GM12878 (cell line): ENCODE measurements around the gene CLTRN. TPM values are rescaled to one million over a fixed set of nuclear protein-coding genes. Genes with fewer than 3 reads are reported as not detected.
A peak's percentile ranks its signal among the peaks of the same experiment; 100 is the strongest.

Source experiments
- BMI1 ChIP-seq: fragments of 450-650 bp; IDR thresholded peaks from 2 replicates; pipeline ENCODE4 v1.6.1; 2016; ENCODE audit warnings: mild to moderate bottlenecking, moderate library complexity, borderline replicate concordance
- CBX5 ChIP-seq: sonication (generic); IDR thresholded peaks from 2 replicates; pipeline ENCODE4 v1.6.1; 2016; ENCODE audit warnings: low read depth, moderate library complexity, mild to moderate bottlenecking, inconsistent platforms
- CEBPB ChIP-seq, 2 experiments: fragments of 150-350 bp in 1 of 2; IDR thresholded peaks; 2 replicates each; pipeline ENCODE4 v1.6.1; 2012 to 2014; ENCODE audit warnings: low read depth in 2 of 2, low read length in 2 of 2, borderline replicate concordance in 1 of 2, inconsistent platforms in 1 of 2
- CREB1 ChIP-seq: IDR thresholded peaks from 2 replicates; pipeline ENCODE4 v1.6.1; 2012; ENCODE audit warnings: low read depth, mild to moderate bottlenecking, inconsistent platforms
- ESRRA ChIP-seq: IDR thresholded peaks from 2 replicates; pipeline ENCODE4 v1.6.1; 2012; ENCODE audit warnings: mild to moderate bottlenecking, low read length, improper control_type of control experiment
- GATAD2B ChIP-seq: fragments of 450-650 bp; conservative IDR thresholded peaks from 2 replicates; pipeline ENCODE4 v1.6.1; 2017; ENCODE audit warnings: low read depth, mild to moderate bottlenecking, moderate library complexity
- LARP7 ChIP-seq: fragments of 450-650 bp; IDR thresholded peaks from 2 replicates; pipeline ENCODE4 v1.6.1; 2017; ENCODE audit warnings: mild to moderate bottlenecking
- MTA3 ChIP-seq: IDR thresholded peaks from 2 replicates; pipeline ENCODE4 v1.6.1; 2012; ENCODE audit warnings: low read length, inconsistent platforms, borderline replicate concordance
- MYB ChIP-seq: fragments of 150-350 bp; IDR thresholded peaks from 2 replicates; pipeline ENCODE4 v1.6.1; 2014; ENCODE audit warnings: mild to moderate bottlenecking, low read depth, low read length, borderline replicate concordance
- NFXL1 ChIP-seq: fragments of 450-650 bp; IDR thresholded peaks from 2 replicates; pipeline ENCODE4 v1.6.1; 2017; ENCODE audit warnings: antibody characterized with exemption, mild to moderate bottlenecking, borderline replicate concordance
- RFX5 ChIP-seq: IDR thresholded peaks from 2 replicates; pipeline ENCODE4 v1.6.1; 2011; ENCODE audit warnings: low read depth, low read length, improper control_type of control experiment
- SIX5 ChIP-seq: IDR thresholded peaks from 2 replicates; pipeline ENCODE4 v1.6.1; 2011; ENCODE audit warnings: mild to moderate bottlenecking, low read depth, low read length, moderate library complexity; ENCODE audit not compliant: severe bottlenecking
- SP1 ChIP-seq: IDR thresholded peaks from one replicate; pipeline ENCODE4 v1.6.1; 2011; ENCODE audit warnings: low read depth, low read length
- SREBF2 ChIP-seq: IDR thresholded peaks from 2 replicates; pipeline ENCODE4 v1.6.1; 2012; ENCODE audit warnings: mild to moderate bottlenecking, low read length
- TCF3 ChIP-seq: IDR thresholded peaks from 2 replicates; pipeline ENCODE4 v1.6.1; 2012; ENCODE audit warnings: low read depth, mild to moderate bottlenecking, low read length, borderline replicate concordance; ENCODE audit not compliant: insufficient read depth
- ZNF622 ChIP-seq: fragments of 450-650 bp; IDR thresholded peaks from 2 replicates; pipeline ENCODE4 v1.6.1; 2017; ENCODE audit warnings: mild to moderate bottlenecking, inconsistent platforms
- ZSCAN29 ChIP-seq: fragments of 450-650 bp; IDR thresholded peaks from 2 replicates; pipeline ENCODE4 v1.6.1; 2017; ENCODE audit warnings: mild to moderate bottlenecking, moderate library complexity
- polyA plus RNA-seq, 11 experiments: library from polyadenylated mRNA; depleted of rRNA in 4 of 11; unstranded in 6 of 11; stranded (reverse) in 5 of 11; fragments of >200 nt; fragmentation: Nextera tagmentation in 4 of 11; fragmentation: Illumina TruSeq in 1 of 11; extraction: Ambion mirVana in 4 of 11; extraction: Trizol in 1 of 11; gene quantifications; 1 replicate in 1 of 11; 2 replicates in 10 of 11; pipeline versions ENCODE4 v1.2.1 to v1.2.3, GENCODE V29; 2011 to 2016; ENCODE audit warnings: inconsistent platforms in 2 of 11, missing spikeins in 2 of 11, low read depth in 1 of 11
- total RNA-seq, 4 experiments: library from RNA; depleted of rRNA in 3 of 4; stranded (reverse); fragments of >200 nt in 3 of 4; fragmentation: Illumina TruSeq in 1 of 4; extraction: Trizol in 1 of 4; gene quantifications; 2 replicates each; pipeline versions ENCODE4 v1.2.1 to v1.2.3, GENCODE V29; 2013 to 2021
- TF ChIP-seq, protein P1 (sequence below): fragments of 450-650 bp; IDR thresholded peaks from 2 replicates; pipeline ENCODE4 v1.6.1; 2017; ENCODE audit warnings: low read depth, mild to moderate bottlenecking, moderate library complexity
- TF ChIP-seq, protein P2 (sequence below): fragments of 450-650 bp; IDR thresholded peaks from 2 replicates; pipeline ENCODE4 v1.6.1; 2016; ENCODE audit warnings: mild to moderate bottlenecking, moderate library complexity, borderline replicate concordance
- TF ChIP-seq, protein P3 (sequence below): fragments of 450-650 bp; IDR thresholded peaks from 2 replicates; pipeline ENCODE4 v1.6.1; 2017; ENCODE audit warnings: mild to moderate bottlenecking, low read depth, inconsistent platforms; ENCODE audit not compliant: poor library complexity, severe bottlenecking
- TF ChIP-seq, protein P4 (sequence below): fragments of 450-650 bp; IDR thresholded peaks from 2 replicates; pipeline ENCODE4 v1.6.1; 2016; ENCODE audit warnings: mild to moderate bottlenecking
- TF ChIP-seq, protein P5 (sequence below): IDR thresholded peaks from 2 replicates; pipeline ENCODE4 v1.6.1; 2012; ENCODE audit warnings: low read length, inconsistent platforms

CLTRN gene
- total and polyA plus RNA-seq, 10 of the 15 experiments (the other 5 are each of a cell fraction or from before 2014, with no cell fraction given): 0.13 to 0.75 (median 0.27) TPM; not detected in 1

- TF ChIP-seq, protein P1, sequence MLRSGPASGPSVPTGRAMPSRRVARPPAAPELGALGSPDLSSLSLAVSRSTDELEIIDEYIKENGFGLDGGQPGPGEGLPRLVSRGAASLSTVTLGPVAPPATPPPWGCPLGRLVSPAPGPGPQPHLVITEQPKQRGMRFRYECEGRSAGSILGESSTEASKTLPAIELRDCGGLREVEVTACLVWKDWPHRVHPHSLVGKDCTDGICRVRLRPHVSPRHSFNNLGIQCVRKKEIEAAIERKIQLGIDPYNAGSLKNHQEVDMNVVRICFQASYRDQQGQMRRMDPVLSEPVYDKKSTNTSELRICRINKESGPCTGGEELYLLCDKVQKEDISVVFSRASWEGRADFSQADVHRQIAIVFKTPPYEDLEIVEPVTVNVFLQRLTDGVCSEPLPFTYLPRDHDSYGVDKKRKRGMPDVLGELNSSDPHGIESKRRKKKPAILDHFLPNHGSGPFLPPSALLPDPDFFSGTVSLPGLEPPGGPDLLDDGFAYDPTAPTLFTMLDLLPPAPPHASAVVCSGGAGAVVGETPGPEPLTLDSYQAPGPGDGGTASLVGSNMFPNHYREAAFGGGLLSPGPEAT: no peak
- TF ChIP-seq ZNF622: no peak
- TF ChIP-seq MTA3: no peak
- TF ChIP-seq, protein P2, sequence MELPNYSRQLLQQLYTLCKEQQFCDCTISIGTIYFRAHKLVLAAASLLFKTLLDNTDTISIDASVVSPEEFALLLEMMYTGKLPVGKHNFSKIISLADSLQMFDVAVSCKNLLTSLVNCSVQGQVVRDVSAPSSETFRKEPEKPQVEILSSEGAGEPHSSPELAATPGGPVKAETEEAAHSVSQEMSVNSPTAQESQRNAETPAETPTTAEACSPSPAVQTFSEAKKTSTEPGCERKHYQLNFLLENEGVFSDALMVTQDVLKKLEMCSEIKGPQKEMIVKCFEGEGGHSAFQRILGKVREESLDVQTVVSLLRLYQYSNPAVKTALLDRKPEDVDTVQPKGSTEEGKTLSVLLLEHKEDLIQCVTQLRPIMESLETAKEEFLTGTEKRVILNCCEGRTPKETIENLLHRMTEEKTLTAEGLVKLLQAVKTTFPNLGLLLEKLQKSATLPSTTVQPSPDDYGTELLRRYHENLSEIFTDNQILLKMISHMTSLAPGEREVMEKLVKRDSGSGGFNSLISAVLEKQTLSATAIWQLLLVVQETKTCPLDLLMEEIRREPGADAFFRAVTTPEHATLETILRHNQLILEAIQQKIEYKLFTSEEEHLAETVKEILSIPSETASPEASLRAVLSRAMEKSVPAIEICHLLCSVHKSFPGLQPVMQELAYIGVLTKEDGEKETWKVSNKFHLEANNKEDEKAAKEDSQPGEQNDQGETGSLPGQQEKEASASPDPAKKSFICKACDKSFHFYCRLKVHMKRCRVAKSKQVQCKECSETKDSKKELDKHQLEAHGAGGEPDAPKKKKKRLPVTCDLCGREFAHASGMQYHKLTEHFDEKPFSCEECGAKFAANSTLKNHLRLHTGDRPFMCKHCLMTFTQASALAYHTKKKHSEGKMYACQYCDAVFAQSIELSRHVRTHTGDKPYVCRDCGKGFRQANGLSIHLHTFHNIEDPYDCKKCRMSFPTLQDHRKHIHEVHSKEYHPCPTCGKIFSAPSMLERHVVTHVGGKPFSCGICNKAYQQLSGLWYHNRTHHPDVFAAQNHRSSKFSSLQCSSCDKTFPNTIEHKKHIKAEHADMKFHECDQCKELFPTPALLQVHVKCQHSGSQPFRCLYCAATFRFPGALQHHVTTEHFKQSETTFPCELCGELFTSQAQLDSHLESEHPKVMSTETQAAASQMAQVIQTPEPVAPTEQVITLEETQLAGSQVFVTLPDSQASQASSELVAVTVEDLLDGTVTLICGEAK: no peak
- no peak for TF ChIP-seq SP1
- TF ChIP-seq CREB1: peak; percentile 80
- TF ChIP-seq ZSCAN29: no peak
- no peak for TF ChIP-seq ESRRA
- TF ChIP-seq, protein P3, sequence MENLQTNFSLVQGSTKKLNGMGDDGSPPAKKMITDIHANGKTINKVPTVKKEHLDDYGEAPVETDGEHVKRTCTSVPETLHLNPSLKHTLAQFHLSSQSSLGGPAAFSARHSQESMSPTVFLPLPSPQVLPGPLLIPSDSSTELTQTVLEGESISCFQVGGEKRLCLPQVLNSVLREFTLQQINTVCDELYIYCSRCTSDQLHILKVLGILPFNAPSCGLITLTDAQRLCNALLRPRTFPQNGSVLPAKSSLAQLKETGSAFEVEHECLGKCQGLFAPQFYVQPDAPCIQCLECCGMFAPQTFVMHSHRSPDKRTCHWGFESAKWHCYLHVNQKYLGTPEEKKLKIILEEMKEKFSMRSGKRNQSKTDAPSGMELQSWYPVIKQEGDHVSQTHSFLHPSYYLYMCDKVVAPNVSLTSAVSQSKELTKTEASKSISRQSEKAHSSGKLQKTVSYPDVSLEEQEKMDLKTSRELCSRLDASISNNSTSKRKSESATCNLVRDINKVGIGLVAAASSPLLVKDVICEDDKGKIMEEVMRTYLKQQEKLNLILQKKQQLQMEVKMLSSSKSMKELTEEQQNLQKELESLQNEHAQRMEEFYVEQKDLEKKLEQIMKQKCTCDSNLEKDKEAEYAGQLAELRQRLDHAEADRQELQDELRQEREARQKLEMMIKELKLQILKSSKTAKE: no peak
- TF ChIP-seq BMI1: no peak
- TF ChIP-seq, protein P4, sequence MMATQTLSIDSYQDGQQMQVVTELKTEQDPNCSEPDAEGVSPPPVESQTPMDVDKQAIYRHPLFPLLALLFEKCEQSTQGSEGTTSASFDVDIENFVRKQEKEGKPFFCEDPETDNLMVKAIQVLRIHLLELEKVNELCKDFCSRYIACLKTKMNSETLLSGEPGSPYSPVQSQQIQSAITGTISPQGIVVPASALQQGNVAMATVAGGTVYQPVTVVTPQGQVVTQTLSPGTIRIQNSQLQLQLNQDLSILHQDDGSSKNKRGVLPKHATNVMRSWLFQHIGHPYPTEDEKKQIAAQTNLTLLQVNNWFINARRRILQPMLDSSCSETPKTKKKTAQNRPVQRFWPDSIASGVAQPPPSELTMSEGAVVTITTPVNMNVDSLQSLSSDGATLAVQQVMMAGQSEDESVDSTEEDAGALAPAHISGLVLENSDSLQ: peak; percentile 73
- no peak for TF ChIP-seq NFXL1
- no peak for TF ChIP-seq CEBPB (IDR thresholded peaks at IDR 0.05; ENCODE audit: borderline replicate concordance in 1 of 2, low read depth in 2 of 2, low read length in 2 of 2)
- no peak for TF ChIP-seq SIX5
- TF ChIP-seq CBX5: no peak
- no peak for TF ChIP-seq TCF3
- TF ChIP-seq, protein P5, sequence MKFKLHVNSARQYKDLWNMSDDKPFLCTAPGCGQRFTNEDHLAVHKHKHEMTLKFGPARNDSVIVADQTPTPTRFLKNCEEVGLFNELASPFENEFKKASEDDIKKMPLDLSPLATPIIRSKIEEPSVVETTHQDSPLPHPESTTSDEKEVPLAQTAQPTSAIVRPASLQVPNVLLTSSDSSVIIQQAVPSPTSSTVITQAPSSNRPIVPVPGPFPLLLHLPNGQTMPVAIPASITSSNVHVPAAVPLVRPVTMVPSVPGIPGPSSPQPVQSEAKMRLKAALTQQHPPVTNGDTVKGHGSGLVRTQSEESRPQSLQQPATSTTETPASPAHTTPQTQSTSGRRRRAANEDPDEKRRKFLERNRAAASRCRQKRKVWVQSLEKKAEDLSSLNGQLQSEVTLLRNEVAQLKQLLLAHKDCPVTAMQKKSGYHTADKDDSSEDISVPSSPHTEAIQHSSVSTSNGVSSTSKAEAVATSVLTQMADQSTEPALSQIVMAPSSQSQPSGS: no peak
- no peak for TF ChIP-seq SREBF2
- peak; percentile 36; the same call in 1 of the 2 replicates for TF ChIP-seq GATAD2B
- TF ChIP-seq LARP7: no peak; the same call in 1 of the 2 replicates
- TF ChIP-seq RFX5: no peak
- TF ChIP-seq MYB: no peak
Observed at GRCh38 chrX:15675490-15675921, 10.9 kb upstream of the CLTRN start (continued).
